Activated CD4-positive, alpha-beta T cell treated with anti-CD3 and anti-CD28 coated beads for 1 hour (primary cell): ENCODE data around the gene ADAMTSL4.
"Not testable (repeated sequence)": the region's sequence is repeated elsewhere in the genome, so short reads cannot be mapped to it uniquely, and the experiment has no call there.

ENCODE experiments used
- DNase-seq: peaks from one replicate; pipeline ENCODE4 v3.0.0-alpha.2; 2020

ADAMTSL4 gene

DNA sequence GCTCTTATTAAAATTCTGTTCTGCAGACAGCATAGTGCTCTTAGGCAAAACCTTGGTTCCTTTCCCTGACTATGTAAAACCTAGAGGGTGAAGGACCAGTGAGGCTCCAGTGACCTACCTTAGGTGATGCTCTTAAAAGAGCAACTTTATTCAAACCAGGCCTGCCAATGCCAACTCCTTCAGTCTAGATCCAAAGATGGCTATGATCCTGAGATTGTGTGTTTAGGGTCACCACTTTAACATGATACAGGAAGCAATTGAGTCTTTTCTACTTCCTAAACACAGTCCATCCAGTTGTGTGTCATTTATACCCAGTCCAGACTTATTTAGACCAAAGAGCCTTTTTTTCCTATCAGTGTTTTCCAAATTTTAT, 19.4 kb downstream of the ADAMTSL4 start:
- no peak for DNase-seq

DNA sequence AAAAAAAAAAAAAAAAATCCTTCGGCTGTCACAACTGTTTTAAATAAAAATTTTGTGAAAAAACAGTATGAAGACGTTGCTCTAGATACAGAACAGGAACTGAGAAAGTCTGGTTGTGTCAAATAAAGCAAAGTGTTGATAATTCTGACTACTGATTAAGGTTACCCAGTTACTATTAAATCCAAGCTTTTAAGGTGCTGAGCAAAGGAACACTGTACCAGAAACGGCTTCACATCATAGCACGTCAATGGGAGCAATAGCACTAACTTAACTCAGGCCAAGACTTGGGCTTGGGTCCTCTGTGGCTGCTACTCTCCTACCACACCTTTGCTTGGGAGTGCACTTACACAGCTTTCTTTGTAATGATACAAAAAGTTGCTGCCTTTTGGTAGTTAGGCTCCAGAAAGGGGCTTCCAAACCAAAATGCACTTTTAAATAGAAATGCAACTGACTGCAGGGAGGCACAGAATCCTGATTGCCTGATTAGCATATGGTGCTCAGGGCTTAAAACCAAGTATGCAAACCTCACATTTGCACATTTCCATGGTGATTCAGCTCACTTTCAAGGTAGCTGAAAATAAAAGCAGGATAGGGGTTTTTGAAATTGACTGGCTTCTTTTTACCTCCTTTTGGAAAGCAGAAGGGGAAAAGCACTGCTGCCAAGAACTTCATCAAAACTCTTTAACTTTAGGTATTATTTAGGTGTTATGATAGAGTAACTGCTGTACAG, 23.9 kb downstream of the ADAMTSL4 start:
- no peak for DNase-seq

DNA sequence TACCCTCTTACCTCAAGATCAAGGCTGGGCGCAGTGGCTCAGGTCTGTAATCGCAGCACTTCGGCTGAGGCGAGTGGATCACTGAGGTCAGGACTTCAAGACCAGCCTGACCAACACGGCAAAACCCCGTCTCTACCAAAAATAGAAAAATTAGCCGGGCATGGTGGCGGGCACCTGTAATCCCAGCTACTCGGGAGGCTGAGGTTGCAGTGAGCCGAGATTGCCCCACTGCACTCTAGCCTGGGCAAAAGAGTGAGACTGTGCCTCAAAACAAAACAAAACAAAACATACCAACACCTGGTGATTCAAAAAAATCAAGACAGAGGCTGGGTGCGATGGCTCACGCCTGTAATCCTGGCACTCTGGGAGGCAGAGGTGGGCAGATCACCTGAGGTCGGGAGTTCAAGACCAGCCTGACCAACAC, 24.5 kb downstream of the ADAMTSL4 start:
- DNase-seq = not testable (repeated sequence)

DNA sequence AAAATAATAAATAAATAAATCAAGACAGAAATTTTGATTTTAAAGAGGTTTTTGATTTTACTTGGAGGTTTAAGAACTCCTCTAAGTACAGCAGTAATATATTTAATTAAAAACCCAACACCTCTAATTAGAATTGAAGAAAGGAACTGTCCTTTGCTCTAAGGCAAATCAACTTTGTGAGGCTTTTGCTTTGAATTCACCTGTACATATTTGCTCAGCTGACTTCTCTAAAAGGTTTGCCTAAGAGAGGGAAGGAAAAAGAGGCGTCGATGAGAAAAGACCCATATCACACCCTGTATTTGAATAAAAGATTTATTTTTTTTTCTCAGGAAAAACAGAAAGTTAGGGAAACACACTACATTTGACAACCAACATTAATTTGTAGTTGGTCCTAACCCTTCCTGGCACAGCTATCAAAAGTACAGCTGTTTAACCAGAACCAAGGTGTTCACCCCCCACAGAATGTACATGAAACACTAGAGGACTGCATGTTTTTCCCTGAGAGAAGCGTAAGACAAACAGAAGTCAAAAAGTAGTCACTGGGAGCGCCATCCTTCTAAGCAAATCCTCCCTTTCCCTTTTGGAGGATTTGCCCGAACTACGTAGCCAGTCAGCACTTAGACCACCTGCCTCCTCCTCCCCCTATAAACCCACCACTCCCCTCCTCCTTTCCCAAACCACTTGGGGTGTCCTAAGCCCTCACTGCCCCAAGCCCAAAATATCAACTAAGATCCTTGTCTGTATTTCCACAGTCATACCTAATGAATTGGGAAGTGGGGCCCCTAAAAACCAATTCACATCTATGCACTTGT, 25.3 kb downstream of the ADAMTSL4 start:
- no peak for DNase-seq

DNA sequence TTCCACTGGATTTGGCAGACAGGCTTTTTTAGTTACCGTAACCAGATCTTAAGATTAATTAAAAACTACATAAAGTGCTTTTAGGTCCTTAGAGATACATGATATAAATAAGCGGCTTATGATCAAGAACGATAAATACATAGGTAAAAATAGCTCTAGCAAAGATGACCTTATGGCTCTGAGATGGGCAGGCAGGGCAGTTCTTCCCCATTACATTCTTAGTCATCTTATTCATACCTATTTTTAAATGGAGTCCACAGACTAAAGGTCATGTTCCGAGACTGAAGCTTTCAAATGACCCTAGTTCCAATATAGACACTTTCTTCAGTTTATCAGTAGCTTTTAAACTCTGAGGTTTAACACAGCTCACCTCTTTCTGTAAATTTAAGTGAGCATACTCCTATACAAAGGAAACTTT, 25.9 kb downstream of the ADAMTSL4 start:
- DNase-seq = no peak

DNA sequence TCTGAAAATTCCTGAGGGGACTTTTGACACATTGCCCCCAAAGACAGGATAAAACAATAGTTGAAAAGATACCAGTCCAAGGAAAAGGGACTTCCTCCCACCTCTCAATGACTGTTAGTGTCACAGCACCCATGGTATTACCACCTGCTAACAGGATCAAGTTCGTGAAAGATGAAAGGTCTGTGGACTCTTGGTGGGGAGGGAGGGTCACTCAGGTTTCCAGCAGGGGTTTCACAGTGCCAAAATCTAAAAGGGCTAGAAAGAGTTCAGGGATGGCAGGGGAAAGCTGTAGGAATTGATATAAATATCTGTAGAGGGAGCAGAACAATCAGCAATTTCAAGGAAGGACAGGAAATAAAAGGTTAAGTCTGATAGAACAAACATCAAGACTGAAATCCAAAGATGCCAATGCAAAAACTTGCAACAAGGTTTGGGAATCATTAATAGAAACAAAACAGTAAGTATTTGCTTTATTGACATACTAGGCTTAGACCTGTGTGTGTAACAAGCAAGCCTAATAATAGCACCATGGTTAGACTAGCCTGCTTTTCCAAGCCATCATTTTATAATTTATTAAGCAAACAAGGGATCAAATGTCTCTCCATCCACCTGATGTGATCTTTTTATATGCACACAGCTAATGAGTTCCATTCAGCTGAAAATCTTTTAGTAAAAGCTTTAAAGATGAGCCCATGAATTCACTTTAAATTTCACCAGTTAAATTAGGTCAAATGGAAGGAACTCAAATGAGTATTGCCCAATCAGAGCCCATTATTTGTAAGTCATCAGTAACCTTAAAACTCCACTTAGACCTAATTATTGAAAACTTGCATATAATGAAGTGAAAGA, 26.5 kb downstream of the ADAMTSL4 start:
- no peak for DNase-seq

DNA sequence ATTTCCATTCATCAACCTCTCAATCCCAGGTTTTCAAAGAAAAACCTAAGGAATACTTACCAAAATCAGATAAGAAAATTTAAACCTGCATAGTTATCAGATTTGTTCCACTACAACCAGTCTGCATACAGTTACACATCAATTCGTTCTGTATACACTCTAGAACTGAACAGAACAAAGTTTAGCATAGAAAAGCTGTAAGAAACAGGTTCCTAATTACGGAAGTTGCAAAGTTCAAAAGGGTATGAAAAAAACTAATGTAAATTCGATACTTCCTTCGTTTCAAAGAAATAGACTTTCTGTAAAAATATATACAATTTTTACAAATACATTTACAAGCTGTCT, 27.1 kb downstream of the ADAMTSL4 start:
- DNase-seq = no peak

DNA sequence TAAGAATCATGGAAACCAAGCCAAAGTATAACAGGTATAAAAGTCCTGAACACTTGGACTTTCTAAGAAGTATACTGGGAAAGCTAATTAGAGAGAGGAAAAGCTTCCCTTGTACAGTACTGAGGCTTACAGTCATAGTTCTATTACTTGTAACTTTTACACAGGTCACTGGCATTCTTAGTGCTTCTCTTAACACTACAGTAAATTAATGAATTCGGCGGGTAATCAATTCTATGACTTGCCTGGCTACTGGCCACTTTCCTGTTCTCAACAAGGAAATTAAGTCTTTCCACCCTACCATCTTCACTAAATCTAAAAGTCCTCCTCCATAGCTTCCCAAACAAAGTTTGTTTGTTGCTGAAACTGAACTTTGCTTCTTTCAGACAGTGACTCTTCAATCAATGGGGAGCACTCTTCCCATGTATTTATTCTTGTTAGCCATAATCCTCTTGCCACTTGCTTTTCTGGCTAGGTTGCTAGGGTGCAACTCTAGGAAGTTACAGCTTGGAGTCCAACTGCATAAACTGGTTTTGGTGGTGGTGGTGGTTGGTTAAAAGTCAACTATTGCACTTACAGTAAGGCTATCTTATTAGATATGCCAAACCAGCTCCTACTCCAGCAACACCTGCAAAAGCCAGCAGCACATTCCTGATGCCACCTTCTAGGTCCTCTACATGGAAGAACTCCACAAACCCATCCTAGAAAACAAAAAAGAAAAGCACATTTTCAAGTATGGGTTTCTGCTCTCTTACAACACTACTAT, 27.8 kb downstream of the ADAMTSL4 start:
- no peak for DNase-seq

DNA sequence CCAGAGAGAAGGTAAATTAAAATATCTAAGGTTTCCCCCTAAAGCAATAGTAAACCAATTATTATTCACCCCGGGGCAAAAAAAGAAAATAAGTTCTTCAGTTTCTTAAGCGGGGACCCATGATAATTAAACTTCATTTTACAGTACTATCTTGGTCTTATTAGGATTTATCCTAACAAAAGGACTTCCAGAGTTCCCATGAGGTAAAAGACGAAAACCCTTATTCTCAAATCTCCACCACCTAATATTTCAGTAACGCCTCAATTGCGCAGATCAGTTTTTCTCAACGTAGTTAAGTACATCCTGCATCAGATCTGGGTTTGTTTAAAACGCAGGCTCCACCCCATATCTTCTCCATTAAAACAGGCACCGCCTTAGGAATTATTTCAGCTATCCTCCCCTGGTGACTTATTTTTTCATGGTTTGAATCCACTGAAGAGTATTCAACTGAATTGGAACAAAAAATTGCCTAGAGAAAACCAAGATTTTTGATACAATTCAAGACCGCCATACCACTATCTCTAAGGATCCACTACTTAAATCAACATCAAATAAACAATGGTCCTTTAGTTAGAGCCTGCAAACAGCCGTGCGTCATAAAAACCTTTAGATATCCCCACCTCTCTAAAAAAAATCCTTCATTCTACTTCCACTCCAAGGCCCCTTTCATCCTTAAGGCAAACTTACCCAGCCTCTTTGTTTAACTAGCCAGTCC, 28.5 kb downstream of the ADAMTSL4 start:
- no peak for DNase-seq

DNA sequence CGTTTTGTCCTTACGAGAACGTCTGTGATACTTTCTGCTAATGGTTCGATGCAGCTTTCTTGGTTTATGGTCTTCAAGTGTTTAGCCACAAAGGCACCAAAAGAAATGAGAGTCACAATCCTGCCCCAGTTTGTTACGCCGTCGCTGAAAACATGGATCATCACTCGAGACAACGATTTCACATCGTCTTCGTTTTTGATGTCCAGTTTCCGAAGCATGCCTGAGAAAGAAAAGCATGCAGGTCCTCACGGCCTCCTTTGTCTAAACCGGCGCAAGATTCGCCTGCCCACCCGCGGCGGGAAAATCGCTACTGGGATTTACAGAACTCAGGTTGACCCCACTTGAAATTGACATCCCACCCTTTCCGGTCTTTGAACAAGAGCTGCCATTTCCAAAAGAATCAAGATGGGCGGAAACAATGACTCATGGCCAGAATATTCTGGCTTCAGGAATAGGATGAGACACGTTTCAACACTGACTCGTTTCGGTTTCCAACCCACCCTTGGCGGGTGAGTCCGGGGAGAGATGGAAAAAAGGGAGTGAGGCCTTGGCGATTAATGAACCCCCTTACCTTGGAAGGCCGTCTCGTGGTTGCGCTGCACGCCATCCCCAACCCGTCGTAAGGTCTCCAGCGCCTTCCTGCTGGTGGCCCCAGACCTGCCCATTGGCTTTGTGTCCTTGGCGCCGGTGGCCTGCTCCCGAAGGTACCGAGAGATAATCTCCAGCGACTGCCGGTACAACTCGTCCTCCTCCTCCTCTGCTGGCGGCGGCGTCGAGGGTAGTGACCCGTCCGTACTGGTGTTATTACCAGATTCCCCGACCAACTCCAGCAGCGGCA, 29.3 kb downstream of the ADAMTSL4 start:
- DNase-seq = no peak

DNA sequence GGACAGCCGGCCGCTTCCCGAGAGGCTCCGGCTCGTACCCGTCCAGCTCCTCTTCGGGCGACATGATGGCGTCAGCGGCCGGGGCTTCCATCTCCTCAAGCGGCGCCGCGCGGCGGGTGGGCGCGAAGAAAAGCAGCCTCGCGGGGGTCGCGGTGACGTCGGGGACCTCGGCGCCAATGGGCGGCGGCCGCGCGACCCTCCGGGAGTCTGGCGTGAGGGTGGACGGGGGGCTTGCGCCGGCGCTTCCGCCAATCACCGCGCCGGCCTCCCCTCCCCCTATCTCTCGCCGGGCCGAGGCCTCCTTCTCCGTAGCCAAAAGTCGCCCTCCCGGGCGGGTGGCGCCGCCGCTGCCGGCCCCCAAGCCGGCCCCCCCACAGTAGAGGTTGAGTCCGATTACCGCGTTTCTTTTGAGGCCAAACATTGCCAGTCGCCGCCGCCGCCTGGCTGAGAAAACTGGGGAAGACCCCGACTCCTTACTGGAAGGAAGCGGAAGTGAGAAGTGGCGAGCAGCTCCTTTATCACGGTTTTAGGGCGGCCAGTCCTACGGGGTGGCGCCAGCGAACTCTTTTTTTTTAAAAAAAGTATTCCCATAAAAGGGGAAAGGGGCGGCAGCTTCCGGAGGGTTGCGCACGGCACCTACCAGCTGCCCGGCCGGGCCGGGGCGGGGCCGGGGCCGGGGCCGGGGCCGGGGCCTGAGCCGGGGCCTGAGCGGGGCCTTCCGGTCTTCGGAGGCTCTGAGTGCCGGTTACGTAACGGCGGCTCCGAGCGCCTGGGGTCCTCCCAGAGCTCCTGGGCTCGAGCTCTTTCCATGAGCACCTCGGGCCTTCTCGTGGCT, 30.1 kb downstream of the ADAMTSL4 start, which contains the start of gene MCL1:
MCL1 (minus strand) TSS at position 501 of the 835 bp plus-strand sequence; CDS start at position 421, 80 bp downstream.
- peak; percentile 88 for DNase-seq

DNA sequence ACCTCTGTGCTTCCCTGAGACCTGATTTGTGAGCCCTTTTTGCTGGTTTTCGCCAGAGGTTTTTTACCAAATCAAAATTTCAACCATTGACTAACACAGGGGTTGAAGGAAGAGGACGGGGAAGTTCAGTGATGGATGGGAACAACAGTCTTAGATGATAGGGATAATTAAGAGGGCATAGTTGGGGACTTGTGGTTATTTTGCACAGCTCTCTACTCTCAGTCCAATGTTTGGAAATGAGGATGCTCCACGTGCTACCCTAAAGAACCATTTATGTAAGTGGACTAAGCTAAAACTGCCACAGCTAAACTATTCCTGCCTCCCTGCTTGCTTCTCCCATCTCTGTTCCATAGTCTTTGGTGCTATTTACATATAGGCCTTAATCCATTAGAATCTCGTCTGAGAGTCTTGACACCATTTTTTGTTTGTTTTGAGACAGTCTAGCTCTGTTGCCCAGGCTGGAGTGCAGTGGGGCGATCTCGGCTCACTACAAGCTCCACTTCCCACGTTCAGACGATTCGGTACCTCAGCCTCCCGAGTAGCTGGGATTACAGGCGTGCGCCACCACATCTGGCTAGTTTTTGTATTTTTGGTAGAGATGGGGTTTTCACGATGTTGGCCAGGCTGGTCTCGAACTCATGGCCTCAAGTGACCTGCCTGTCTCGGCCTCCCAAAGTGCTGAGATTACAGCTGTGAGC, 30.9 kb downstream of the ADAMTSL4 start:
- no peak for DNase-seq

DNA sequence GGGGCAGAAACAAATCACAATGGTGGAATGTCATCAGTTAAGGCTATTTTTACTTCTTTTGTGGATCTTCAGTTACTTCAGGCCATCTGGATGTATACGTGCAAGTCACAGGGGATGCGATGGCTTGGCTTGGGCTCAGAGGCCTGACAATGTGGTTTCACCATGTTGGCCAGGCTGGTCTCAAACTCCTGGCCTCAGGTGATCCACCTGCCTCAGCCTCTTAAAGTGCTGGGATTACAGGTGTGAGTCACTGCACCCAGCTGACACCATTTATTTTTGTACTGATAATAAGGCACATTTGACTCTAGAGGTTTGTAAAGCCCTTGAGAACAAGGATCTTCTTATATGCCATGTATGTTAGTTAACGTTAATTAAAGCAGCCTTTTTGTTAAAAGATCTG, 31.8 kb downstream of the ADAMTSL4 start:
- DNase-seq = not testable (repeated sequence)

DNA sequence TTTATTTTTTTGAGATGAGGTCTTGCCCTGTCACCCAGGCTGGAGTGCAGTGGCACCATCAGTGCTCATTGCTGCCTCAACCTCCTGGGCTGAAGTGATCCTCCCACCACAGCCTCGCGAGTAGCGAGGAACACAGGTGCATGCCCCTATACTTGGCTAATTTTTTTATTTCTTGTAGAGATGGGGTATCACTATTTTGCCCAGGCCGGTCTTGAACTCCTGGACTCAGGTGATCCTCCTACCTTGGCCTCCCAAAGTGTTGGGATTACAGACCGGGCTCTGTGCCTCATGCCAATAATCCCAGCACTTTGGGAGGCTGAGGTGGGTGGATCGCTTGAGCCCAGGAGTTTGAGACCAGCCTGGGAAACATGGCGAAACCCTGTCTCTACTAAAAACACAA, 32.2 kb downstream of the ADAMTSL4 start:
- DNase-seq = not testable (repeated sequence)

DNA sequence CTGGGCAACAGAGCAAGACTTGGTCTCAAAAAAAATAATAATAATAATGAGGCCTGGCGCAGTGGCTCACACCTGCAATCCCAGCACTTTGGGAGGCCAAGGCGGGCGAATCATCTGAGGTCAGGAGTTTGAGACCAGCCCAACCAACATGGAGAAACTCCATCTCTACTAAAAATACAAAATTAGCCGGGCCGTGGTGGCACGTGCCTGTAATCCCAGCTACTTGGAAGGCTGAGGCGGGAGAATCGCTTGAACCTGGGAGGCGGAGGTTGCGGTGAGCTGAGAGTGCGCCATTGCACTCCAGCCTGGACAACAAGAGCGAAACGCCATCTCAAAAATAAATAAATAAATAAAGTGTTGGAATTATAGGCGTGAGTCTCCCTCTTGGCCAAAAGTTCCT, 32.8 kb downstream of the ADAMTSL4 start:
- DNase-seq = not testable (repeated sequence)

DNA sequence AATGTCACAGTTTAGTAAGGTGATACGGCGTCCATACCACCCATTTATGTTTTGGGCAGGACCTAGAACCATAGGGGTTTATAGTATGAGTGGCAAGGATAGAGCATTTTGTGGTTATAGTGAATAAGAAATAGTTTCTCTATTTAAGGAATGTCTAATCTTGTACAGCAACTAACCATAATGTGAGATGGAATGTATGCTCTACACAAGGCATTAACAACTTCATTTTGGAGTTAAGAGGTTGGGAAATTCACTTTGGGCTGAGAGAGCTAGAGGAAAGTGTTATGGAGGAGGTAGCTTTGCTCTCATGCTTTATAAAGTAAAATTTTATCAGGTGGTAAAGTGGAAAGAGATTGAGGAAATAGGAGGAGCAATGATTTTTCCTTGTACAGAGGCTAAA, 33.2 kb downstream of the ADAMTSL4 start:
- no peak for DNase-seq

DNA sequence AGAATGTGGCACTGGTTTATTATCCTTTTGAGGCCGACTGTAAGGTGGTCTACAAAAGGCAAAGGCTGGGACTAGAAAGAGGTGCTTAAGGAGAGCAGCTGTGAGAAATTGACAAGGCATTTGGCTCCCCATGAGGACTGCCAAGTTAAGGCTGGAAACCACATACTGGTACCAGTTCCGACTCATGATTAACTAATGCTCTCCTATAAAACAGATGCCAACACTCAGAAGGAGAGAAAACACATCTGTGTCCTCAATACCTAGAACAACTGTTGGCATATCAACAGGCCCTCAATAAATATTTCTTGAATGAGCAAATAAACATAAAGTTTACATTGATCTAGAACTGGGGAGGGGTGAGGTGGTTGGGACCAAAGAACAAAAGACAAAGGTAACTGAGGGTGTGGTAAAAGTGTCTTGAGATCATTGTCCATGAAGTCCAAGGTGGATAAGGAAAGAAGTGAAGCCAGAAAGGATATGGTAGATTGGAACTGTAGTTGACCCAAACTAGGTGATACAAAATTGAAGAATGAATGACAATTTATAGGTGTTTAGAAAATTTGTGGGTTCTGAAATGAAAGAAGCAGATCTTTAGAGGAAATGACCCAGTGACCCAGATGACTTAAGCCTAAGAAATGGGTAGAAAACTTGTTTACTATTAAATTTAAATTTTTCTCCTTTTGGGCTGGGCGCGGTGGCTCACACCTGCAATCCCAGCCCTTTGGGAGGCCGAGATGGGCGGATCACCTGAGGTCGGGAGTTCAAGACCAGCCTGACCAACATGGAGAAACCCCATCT, 47.1 kb downstream of the ADAMTSL4 start:
- DNase-seq = no peak

DNA sequence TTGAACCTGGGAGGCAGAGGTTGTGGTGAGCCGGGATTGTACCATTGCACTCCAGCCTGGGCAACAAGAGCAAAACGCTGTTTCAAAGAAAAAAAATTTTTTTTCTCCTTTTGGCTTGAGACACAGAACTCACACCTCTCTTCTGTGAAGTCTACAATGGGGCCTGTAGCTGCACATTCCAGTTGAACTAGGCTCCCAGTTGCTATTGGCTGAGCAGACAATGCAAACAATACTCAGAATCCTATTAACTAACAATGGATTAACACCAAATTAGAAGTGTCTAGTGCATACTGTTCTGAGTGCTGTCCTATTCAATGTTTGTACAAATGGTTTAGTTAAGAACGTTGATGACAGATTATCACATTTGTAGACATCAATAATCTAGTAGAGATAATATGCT, 47.8 kb downstream of the ADAMTSL4 start:
- DNase-seq = no peak
